ENCODE data around the gene CDK7. TPM values are rescaled to one million over a fixed set of nuclear protein-coding genes. Genes with fewer than 3 reads are reported as not detected.

Gene CDK7
- total RNA-seq, 1 experiment from 2014 or later, result 53.4 TPM

- Mint-ChIP-seq H3K27ac (no peak overlapping the region), H3K4me3 (no peak overlapping the region), H3K9me3 (no peaks in the 10 kb centered on the region), H3K4me1 (peaks cover 11 to 22% of the 10 kb centered on the region in 2 experiments), H3K27me3 (ENCODE audit: low read depth) (no peaks in the 10 kb centered on the region), H3K36me3 (ENCODE audit: insufficient read depth in 1 of 3, low read depth in 3 of 3) (no peaks in the 10 kb centered on the region)
- Histone ChIP-seq H2BK120ac (ENCODE audit: low read depth, low read length, poor library complexity, severe bottlenecking) (no peak overlapping the region), H3K79me1 (ENCODE audit: insufficient read depth, low read depth, low read length, poor library complexity, severe bottlenecking) (no peaks in the 10 kb centered on the region), H4K20me1 (ENCODE audit: control insufficient read depth, insufficient read depth, insufficient read length) (no peaks in the 10 kb centered on the region), H3T11ph (ENCODE audit: low read length) (no peak overlapping the region), H3K9ac (ENCODE audit: extremely low read depth, insufficient read length, low read length) (no peak overlapping the region), H4K8ac (replicated peaks; ENCODE audit: insufficient read length, low read depth, low read length) (no peak overlapping the region), H4K5ac (ENCODE audit: insufficient read length, low read depth, low read length) (no peak overlapping the region), H3K4me1 (ENCODE audit: insufficient read depth, low read length) (no peaks in the 10 kb centered on the region), H3K9me3 (ENCODE audit: control insufficient read depth, low read depth, low read length) (no peaks in the 10 kb centered on the region), H2BK5ac (ENCODE audit: insufficient read length, low read length) (no peak overlapping the region), H3K4me2 (ENCODE audit: insufficient read depth, insufficient read length, low read length) (no peak overlapping the region), H3K14ac (ENCODE audit: insufficient read depth, low read length) (no peak overlapping the region), H3K27me3 (ENCODE audit: insufficient read depth, low read length) (no peaks in the 10 kb centered on the region), H3K18ac (ENCODE audit: insufficient read length, low read depth, low read length) (no peak overlapping the region), H2BK12ac (ENCODE audit: insufficient read length, low read depth, low read length) (no peak overlapping the region), H3K27ac (ENCODE audit: insufficient read length, low read depth, low read length) (no peak overlapping the region), H2BK20ac (ENCODE audit: low read depth, low read length, poor library complexity, severe bottlenecking) (no peak overlapping the region), H2BK15ac (ENCODE audit: low read depth, low read length) (no peak overlapping the region), H3K23me2 (ENCODE audit: insufficient read length, low read depth, low read length, poor library complexity, severe bottlenecking) (no peaks in the 10 kb centered on the region), H2AK5ac (ENCODE audit: insufficient read length, low read length) (no peak overlapping the region), H3K23ac (ENCODE audit: insufficient read length, low read depth, low read length) (no peak overlapping the region), H3K4ac (ENCODE audit: low read depth, low read length) (no peak overlapping the region), H3K79me2 (ENCODE audit: insufficient read depth, low read length) (no peaks in the 10 kb centered on the region), H4K91ac (ENCODE audit: insufficient read length, low read depth, low read length) (no peak overlapping the region), H2AFZ (ENCODE audit: low read length) (no peak overlapping the region), H3K56ac (ENCODE audit: insufficient read length, low read depth, low read length) (no peak overlapping the region)
- DNase-seq, result no peak
- no peak for TF ChIP-seq CTCF (conservative IDR thresholded peaks at IDR 0.05)
- whole genome bisulfite sequencing (ENCODE audit: extremely low coverage, insufficient read length, low lambda C conversion rate), result no CpG with 5 or more reads among the region's 1 CpG
These were observed 59.2 kb downstream of the CDK7 start for GRCh38 chr5:69293882-69294281.
